CD14-positive monocyte (primary cell): ENCODE measurements around the gene RABAC1. TPM values are rescaled to one million over a fixed set of nuclear protein-coding genes. Genes with fewer than 3 reads are reported as not detected.

Source experiments
- DNase-seq, 3 donors: peaks; one replicate each; pipeline ENCODE4 v3.0.0-alpha.2; 2011 to 2022
- H2AFZ ChIP-seq: 2 replicates; pipeline ENCODE4 v1.6.0; 2012; ENCODE audit warnings: mild to moderate bottlenecking, low read depth, low read length, inconsistent platforms; ENCODE audit not compliant: insufficient read depth, poor library complexity, severe bottlenecking
- H3K27ac ChIP-seq, 2 donors: 1 replicate in 1 of 2; 2 replicates in 1 of 2; pipeline ENCODE4 v1.5.1; 2012 to 2013; ENCODE audit warnings: low read length in 2 of 2, control low read depth in 1 of 2, inconsistent platforms in 1 of 2, low read depth in 1 of 2, mild to moderate bottlenecking in 1 of 2
- H3K27me3 ChIP-seq, 2 donors: one replicate each; pipeline versions ENCODE4 v1.6.0 to v1.6.1; 2011 to 2013; ENCODE audit warnings: low read length in 2 of 2; ENCODE audit not compliant: control insufficient read depth in 2 of 2, insufficient read depth in 2 of 2
- H3K36me3 ChIP-seq, 2 donors: replicated peaks in 1 of 2; 1 replicate in 1 of 2; 2 replicates in 1 of 2; pipeline versions ENCODE4 v1.5.1 to v1.6.1; 2012 to 2013; ENCODE audit warnings: low read length in 2 of 2, control low read depth in 1 of 2, inconsistent platforms in 1 of 2, mild to moderate bottlenecking in 1 of 2; ENCODE audit not compliant: insufficient read depth in 2 of 2, control insufficient read depth in 1 of 2
- H3K4me1 ChIP-seq, 2 donors: 1 replicate in 1 of 2; 2 replicates in 1 of 2; pipeline versions ENCODE4 v1.5.1 to v1.6.1; 2012 to 2013; ENCODE audit warnings: low read length in 2 of 2, control low read depth in 1 of 2, inconsistent platforms in 1 of 2, mild to moderate bottlenecking in 1 of 2, moderate library complexity in 1 of 2; ENCODE audit not compliant: insufficient read depth in 2 of 2, control insufficient read depth in 1 of 2
- H3K4me2 ChIP-seq: replicated peaks from 2 replicates; pipeline ENCODE3; 2012; ENCODE audit warnings: low read length, moderate library complexity, mild to moderate bottlenecking; ENCODE audit not compliant: poor library complexity, severe bottlenecking; ENCODE audit errors: extremely low read depth
- H3K4me3 ChIP-seq, 3 experiments: fragments of 200-600 bp in 1 of 3; sonication (generic) in 1 of 3; replicated peaks in 1 of 3; 1 replicate in 2 of 3; 2 replicates in 1 of 3; pipeline ENCODE4 v1.5.1; 2011 to 2013; ENCODE audit warnings: low read length in 3 of 3, mild to moderate bottlenecking in 3 of 3, control low read depth in 2 of 3, low read depth in 2 of 3, inconsistent platforms in 1 of 3, moderate library complexity in 1 of 3
- H3K79me2 ChIP-seq: 2 replicates; pipeline ENCODE4 v1.6.0; 2012; ENCODE audit warnings: mild to moderate bottlenecking, control low read depth, inconsistent platforms, low read length, moderate library complexity; ENCODE audit not compliant: insufficient read depth
- H3K9ac ChIP-seq: 2 replicates; pipeline ENCODE4 v1.6.0; 2017; ENCODE audit warnings: low read length, mild to moderate bottlenecking; ENCODE audit not compliant: insufficient read depth, poor library complexity, severe bottlenecking
- H3K9me3 ChIP-seq, 2 donors: replicated peaks in 1 of 2; 1 replicate in 1 of 2; 2 replicates in 1 of 2; pipeline versions ENCODE4 v1.5.1 to v1.6.1; 2012 to 2013; ENCODE audit warnings: low read length in 2 of 2, control low read depth in 1 of 2; ENCODE audit not compliant: control insufficient read depth in 1 of 2, insufficient read depth in 1 of 2
- H4K20me1 ChIP-seq: 2 replicates; pipeline ENCODE4 v1.6.0; 2012; ENCODE audit warnings: mild to moderate bottlenecking, low read length, control low read depth, moderate library complexity; ENCODE audit not compliant: insufficient read depth
- H3K27ac Mint-ChIP-seq, 7 donors: one replicate each; pipeline ENCODE4 v1.8.0; 2020; ENCODE audit warnings: mild to moderate bottlenecking in 7 of 7, mixed read lengths in 7 of 7, moderate library complexity in 6 of 7, inconsistent platforms in 2 of 7
- H3K27me3 Mint-ChIP-seq, 3 donors: one replicate each; pipeline ENCODE4 v1.8.0; 2021 to 2022; ENCODE audit warnings: low read depth in 3 of 3, mild to moderate bottlenecking in 3 of 3, mixed read lengths in 3 of 3, moderate library complexity in 3 of 3, inconsistent platforms in 1 of 3
- H3K36me3 Mint-ChIP-seq, 2 donors: one replicate each; pipeline ENCODE4 v1.8.0; 2020; ENCODE audit warnings: mixed read lengths in 2 of 2, inconsistent platforms in 1 of 2, mild to moderate bottlenecking in 1 of 2
- H3K4me1 Mint-ChIP-seq: one replicate; pipeline ENCODE4 v1.8.0; 2020; ENCODE audit warnings: mild to moderate bottlenecking, mixed read lengths
- H3K4me3 Mint-ChIP-seq, 2 donors: one replicate each; pipeline ENCODE4 v1.8.0; 2020; ENCODE audit warnings: mild to moderate bottlenecking in 2 of 2, mixed read lengths in 2 of 2, moderate library complexity in 1 of 2
- H3K9me3 Mint-ChIP-seq, 7 donors: one replicate each; pipeline ENCODE4 v1.8.0; 2020 to 2022; ENCODE audit warnings: mixed read lengths in 7 of 7, mild to moderate bottlenecking in 6 of 7, moderate library complexity in 6 of 7, inconsistent platforms in 2 of 7
- CTCF ChIP-seq: fragments of 200-600 bp; IDR thresholded peaks from one replicate; pipeline ENCODE4 v1.8.0; 2022; ENCODE audit warnings: antibody characterized with exemption, mild to moderate bottlenecking
- WGBS: methylation state at CpG from one replicate; pipeline ENCODE4 v1.1.5; 2013; ENCODE audit warnings: missing lambda C conversion rate; ENCODE audit not compliant: insufficient coverage; 5-methylcytosine and 5-hydroxymethylcytosine counted together
- intact Hi-C, 2 donors: fragments of 100-400 bp; cut with micrococcal nuclease; formaldehyde crosslinking; loops; one replicate each; pipeline versions ENCODE4 v1.15.0 to v1.15.1; 2023
- polyA plus RNA-seq, 3 donors: library from polyadenylated mRNA; depleted of rRNA in 1 of 3; unstranded in 2 of 3; stranded (reverse) in 1 of 3; fragments of 300-500 nt in 2 of 3; fragments of >200 nt in 1 of 3; fragmentation: Illumina TruSeq in 2 of 3; gene quantifications; 1 replicate in 2 of 3; 2 replicates in 1 of 3; pipeline ENCODE4 v1.2.3, GENCODE V29; 2012 to 2021

RABAC1 gene
- polyA plus RNA-seq, 3 donors, result 126 to 234 (median 202) TPM

GRCh38 chr19:41926763-41927496, 32.2 kb downstream of the RABAC1 start:
- no peaks in the 10 kb centered on the region for H3K79me2 ChIP-seq
- H3K36me3 ChIP-seq, result no peaks in the 10 kb centered on the region
- intact Hi-C loops, result no loop called here
- H3K27me3 Mint-ChIP-seq, result peaks cover 0 to 52% (median 51%) of the 10 kb centered on the region in 3 donors
- peaks cover 0 to 22% (median 2%) of the 10 kb centered on the region in 7 donors for H3K9me3 Mint-ChIP-seq
- no peak overlapping the region for H3K9ac ChIP-seq
- no peak overlapping the region for H3K4me2 ChIP-seq
- H3K27me3 ChIP-seq, result peaks cover 54 to 93% of the 10 kb centered on the region in 2 donors
- 60% methylated on average over 12 of the region's 16 CpGs for WGBS
- peaks cover 0 to 16% of the 10 kb centered on the region in 2 donors for H3K36me3 Mint-ChIP-seq
- H2AFZ ChIP-seq, result no peak overlapping the region
- no peak for TF ChIP-seq CTCF
- peaks cover 0 to 24% of the 10 kb centered on the region in 2 donors for H3K9me3 ChIP-seq
- peaks cover 15% of the 10 kb centered on the region for H3K4me1 Mint-ChIP-seq
- no peak overlapping the region for H3K27ac ChIP-seq
- H4K20me1 ChIP-seq, result no peaks in the 10 kb centered on the region
- DNase-seq, result no peak
- no peak overlapping the region for H3K4me3 Mint-ChIP-seq
- H3K27ac Mint-ChIP-seq, result no peak overlapping the region
- no peak overlapping the region for H3K4me3 ChIP-seq
- H3K4me1 ChIP-seq, result peaks cover 4 to 15% of the 10 kb centered on the region in 2 donors

GRCh38 chr19:41926028-41926762, 32.9 kb downstream of the RABAC1 start:
- no peak overlapping the region for H3K27ac ChIP-seq
- H3K4me3 ChIP-seq, result no peak overlapping the region
- Mint-ChIP-seq H3K27me3 (peaks cover 0 to 52% (median 45%) of the 10 kb centered on the region in 3 donors), H3K9me3 (peaks cover 0 to 26% (median 4%) of the 10 kb centered on the region in 7 donors), H3K36me3 (peaks cover 0 to 19% of the 10 kb centered on the region in 2 donors), H3K4me3 (no peak overlapping the region), H3K27ac (no peak overlapping the region), H3K4me1 (peaks cover 18% of the 10 kb centered on the region)
- WGBS, result 44% methylated on average over 22 of the region's 27 CpGs
- no peak overlapping the region for H2AFZ ChIP-seq
- no peak for DNase-seq
- no peak overlapping the region for H3K4me2 ChIP-seq
- intact Hi-C loops, result no loop called here
- H3K27me3 ChIP-seq, result peaks cover 60 to 93% of the 10 kb centered on the region in 2 donors
- TF ChIP-seq CTCF, result no peak
- H3K36me3 ChIP-seq, result no peaks in the 10 kb centered on the region
- no peak overlapping the region for H3K9ac ChIP-seq
- H4K20me1 ChIP-seq, result no peaks in the 10 kb centered on the region
- H3K4me1 ChIP-seq, result peaks cover 4 to 15% of the 10 kb centered on the region in 2 donors
- no peaks in the 10 kb centered on the region for H3K79me2 ChIP-seq
- H3K9me3 ChIP-seq, result peaks cover 0 to 23% of the 10 kb centered on the region in 2 donors
